NT2/D1 (cell line): ENCODE measurements around the gene GPRIN1.

Experiments
- SUZ12 ChIP-seq: IDR thresholded peaks from 2 replicates; pipeline ENCODE4 v1.6.1; 2011; ENCODE audit not compliant: insufficient read length, insufficient read depth; ENCODE audit errors: extremely low read depth
- YY1 ChIP-seq: IDR thresholded peaks from 2 replicates; pipeline ENCODE4 v1.6.1; 2011; ENCODE audit not compliant: insufficient read length, insufficient read depth

GRCh38 chr5:176589039-176589769, 20.8 kb downstream of the GPRIN1 start:
- TF ChIP-seq SUZ12 (no peak), YY1 (no peak)
